GM19043 (cell line): Measurements from ENCODE around the gene TNFRSF6B.
"Not testable (repeated sequence)": the region's sequence is repeated elsewhere in the genome, so short reads cannot be mapped to it uniquely, and the experiment has no call there.

ENCODE experiments used
- ATAC-seq: cut with Tn5 transposase; IDR thresholded peaks from one replicate; pipeline ENCODE4 v1.9.1; 2021; ENCODE audit warnings: low read depth; ENCODE audit not compliant: unreplicated experiment

TNFRSF6B gene

GRCh38 chr20:63696628-63697356 lies at the start of gene TNFRSF6B:
Gene TNFRSF6B, plus strand, starts transcription at chr20:63696652. Its CDS starts 116 bp downstream, at chr20:63696768.
- no peak for ATAC-seq

DNA sequence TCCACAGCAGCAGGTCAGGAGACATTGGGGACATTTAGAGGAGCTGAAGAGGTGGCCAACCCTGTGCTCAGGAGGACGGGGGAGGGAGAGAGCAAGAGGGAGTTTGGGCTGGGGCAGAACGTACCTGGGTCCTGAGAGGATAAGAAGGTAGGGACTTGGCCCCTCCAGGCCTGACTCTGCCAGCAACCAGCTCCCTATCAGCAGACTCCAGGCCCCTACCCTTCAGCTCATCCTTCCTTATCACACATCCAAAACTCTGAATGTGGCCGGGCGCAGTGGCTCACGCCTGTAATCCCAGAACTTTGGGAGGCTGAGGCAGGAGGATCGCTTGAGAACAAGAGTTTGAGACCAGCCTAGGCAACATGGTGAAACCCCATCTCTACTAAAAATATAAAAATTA lies 48.3 kb upstream of the TNFRSF6B start:
- no peak for ATAC-seq

DNA sequence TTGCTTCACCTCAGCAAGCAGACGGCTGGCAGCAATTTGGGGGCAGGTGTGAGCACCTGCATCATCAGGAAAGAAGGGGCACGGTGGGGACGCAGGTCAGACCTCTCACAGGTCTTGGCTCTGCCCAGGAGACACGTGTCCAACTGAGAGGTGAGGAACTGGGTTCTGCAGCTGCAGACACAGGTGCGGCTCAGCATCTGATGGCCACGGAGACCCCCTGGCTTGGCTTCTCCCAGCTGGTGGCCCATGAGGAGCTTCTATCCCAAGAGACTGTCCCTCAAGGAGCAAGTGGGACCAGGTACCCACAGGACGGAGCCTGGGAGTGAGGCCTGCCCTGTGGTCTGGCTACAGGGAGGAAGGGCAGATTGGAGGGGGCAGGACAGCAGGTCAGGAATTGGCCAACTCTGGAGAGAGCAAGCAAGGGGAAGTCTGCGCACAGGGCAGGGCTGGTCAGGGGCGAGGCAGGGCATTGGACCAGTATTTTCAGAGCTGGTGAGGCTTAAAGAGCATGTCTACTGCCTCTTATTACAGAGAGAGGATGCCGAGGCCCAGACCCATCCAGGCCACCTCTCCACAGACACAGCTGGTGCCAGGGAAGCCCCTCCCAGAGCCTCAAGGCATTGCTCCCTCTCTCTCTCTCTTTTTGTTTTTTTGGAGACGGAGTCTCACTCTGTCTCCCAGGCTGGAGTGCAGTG lies 47.4 kb upstream of the TNFRSF6B start:
- no peak for ATAC-seq

GRCh38 chr20:63650486-63650885 lies 46.0 kb upstream of the TNFRSF6B start:
- not testable (repeated sequence) for ATAC-seq

DNA sequence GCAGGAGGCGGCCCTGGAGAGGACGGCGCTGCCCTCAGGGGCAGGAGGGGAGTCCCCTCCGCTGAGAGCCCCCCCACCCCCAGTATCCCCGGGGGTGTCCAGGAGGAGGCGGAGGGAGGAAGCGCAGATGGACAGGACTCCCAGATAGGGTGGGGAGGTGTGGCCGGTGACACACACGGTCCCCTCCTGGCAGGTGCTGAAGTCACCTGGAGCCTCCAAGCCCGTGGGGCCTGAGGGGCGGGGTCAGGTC lies 44.6 kb upstream of the TNFRSF6B start:
- ATAC-seq = no peak

GRCh38 chr20:63652192-63652980 lies 44.1 kb upstream of the TNFRSF6B start:
- ATAC-seq = no peak

DNA sequence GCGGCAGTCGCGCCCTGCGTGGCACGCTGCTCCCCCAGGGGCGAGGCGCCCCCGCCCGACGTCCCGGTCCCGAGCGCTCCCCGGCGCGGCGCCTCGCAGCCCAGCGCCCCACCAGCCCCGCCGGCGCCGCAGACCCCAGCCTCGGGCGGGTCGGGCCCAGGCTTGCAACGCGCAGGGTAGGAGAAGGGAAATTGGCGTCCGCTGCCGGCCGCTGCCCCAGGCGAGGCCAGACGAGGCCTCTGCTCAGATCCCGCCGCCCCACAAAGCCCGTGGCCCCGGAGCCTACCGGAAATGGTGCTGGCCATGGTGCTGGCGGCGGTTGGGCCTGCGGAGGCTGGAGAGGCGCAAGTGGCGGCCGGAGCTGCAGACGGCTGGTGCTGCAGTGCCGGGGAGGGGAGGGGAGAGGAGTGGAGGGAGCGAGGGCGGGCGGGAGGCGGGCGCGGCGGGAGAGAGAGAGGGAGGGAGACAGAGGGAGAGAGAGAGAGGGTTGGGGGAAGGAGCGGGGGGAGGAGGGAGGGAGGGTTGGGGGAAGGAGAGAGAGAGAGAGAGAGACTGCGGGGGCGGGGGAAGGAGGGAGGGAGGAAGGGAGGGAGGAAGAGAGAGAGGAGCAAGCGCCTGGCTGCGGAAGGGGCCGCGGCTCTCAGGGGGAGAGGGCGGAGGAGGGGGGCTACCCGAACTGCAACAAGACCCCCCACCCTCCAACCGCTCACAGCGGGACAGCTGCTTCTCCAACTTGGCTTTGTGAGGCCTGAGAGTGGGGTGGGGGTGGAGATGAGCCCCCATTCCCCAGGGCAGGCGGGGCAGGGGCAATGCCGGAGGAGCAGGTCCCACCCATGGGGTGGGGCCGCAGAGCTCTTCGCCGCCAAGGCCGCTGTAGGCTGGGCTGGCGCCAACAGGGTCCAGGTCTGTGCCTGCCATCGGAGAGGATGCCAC lies 43.1 kb upstream of the TNFRSF6B start, which contains the start of gene STMN3:
Gene STMN3, minus strand, starts transcription at position 384 of the 933 bp plus-strand sequence. Its CDS starts 79 bp downstream, at position 305.
- no peak for ATAC-seq

DNA sequence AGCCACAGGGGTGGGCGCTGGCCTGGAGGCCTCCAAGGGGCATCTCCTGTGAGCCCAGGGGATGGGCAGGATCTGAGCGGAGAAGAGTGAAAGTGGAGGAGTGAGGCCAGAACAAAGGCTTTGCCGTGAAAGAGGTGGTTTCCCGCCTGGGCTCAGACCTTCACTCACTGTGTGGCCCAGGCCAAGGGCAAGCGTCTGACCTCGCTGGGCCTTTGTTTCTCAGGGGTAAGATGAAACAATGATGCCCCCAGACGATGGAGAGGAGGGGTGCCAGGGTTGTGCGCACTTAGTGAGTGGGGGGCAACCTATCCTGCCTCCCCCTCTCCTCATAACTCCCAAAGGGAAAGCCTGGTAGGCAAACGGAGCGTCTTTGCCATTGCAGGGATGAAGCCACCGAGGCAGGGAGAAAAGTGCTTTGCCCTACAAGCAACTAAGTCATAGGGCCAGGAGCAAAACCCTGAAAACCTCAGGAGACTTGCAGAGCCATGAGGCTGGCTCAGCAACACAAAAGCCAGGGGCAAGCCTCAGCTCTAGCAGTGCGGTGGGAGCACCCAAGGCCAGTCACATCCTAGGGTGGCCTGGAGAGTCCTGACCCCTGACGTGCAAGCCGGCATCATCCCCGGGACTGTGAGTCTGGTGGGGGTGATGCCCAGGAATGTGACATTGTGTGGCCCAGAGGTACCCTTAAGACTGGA lies 42.3 kb upstream of the TNFRSF6B start:
- no peak for ATAC-seq

- ATAC-seq = no peak
Observed at GRCh38 chr20:63655249-63655648, 41.2 kb upstream of the TNFRSF6B start.

DNA sequence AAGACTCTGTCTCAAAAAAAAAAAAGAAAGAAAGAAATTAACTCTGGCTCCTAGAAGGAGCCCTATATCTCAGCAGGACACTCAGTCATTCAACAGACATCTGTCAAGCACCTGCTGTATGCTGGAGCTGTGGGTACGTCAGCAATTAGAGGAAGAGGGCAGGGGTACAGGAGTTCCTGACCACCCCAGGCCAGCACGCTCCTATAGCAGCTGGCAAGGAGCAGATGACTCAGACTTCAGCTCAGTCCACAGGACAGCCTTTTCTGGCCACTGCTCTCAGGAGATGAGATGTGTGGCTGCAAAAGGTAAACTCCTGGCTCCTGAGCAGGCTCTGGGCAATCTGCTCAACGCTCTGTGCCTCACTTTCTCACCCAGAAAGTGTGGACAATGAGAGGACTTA lies 40.0 kb upstream of the TNFRSF6B start:
- no peak for ATAC-seq

DNA sequence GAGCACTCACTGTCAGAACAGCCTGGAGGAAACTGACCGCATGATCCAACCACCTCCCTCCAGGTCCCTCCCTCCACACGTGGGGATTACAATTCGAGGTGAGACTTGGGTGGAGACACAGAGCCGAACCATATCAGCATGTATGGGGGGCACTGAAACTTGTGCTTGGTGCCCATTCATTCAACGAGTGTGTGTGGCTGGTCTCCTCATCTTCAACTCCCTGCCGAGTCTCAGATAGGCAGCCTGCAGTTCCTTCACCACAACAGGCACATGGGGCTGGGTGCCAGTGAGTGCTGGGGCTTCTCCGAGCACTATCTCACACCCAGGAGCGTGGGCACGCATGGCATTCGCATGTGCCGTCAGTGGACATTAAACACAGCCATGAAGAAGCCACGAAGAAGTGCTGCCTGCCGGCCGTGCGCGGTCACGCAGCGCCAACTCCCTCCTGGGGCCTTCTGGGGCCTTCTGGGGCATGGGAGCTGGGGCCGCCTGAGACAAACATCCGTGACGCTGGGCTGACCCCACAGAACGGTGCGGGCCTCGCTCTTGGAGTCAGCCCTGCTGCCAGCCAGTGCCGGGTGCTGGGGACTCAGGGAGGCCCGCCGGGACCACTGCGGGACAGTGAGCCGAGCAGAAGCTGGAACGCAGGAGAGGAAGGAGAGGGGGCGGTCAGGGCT lies 39.1 kb upstream of the TNFRSF6B start:
- no peak for ATAC-seq

- ATAC-seq = no peak
Observed at GRCh38 chr20:63657937-63658748, 38.3 kb upstream of the TNFRSF6B start, which contains the start of gene RTEL1. Gene RTEL1, plus strand, starts transcription at chr20:63658312. Its CDS starts 1,091 bp downstream, at chr20:63659403.

DNA sequence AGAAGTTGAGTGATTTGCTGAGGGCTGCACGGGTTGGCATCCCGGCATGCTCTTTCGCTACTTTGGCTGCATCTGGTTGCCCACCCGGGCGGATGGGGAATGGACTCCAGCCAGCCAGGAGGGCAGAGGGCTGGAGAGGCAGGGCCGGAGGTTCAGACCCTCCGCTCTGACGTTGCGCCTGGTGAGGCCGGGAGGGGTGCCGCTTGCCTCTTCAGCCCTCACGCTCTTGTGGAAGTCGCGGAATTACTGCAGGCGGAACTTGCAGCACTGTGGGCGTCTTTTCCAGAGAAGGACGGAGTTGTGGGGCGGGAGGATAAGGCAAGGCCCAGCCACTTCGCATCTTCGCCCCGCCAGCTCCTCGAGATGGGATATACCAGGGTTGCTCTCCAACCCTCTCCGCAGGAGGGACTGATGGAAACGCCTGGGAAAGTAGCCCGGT lies 37.7 kb upstream of the TNFRSF6B start:
- ATAC-seq = no peak

DNA sequence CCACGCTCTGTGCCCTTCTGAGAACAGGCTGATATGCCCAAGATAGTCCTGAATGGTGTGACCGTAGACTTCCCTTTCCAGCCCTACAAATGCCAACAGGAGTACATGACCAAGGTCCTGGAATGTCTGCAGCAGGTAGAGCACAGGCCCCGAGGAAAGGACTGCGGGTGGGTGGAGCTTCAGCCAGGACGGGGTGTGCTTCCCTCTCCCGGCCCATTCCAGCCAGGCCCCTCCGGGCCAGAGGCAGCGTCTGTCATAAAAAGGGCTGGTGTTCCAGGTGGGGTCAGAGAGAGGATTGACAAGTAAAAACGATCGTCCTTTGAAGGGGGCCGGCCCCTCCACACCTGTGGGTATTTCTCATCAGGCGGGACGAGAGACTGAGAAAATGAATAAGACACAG lies 37.1 kb upstream of the TNFRSF6B start:
- ATAC-seq = no peak

DNA sequence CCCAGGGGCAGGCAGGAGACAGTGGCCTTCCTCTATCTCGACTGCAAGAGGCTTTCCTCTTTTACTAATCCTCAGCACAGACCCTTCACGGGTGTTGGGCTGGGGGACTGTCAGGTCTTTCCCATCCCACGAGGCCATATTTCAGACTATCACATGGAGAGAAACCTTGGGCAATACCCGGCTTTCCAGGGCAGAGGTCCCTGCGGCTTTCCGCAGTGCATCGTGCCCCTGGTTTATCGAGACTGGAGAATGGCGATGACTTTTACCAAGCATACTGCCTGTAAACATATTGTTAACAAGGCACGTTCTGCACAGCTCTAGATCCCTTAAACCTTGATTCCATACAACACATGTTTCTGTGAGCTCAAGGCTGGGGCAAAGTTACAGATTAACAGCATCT lies 36.3 kb upstream of the TNFRSF6B start:
- not testable (repeated sequence) for ATAC-seq

DNA sequence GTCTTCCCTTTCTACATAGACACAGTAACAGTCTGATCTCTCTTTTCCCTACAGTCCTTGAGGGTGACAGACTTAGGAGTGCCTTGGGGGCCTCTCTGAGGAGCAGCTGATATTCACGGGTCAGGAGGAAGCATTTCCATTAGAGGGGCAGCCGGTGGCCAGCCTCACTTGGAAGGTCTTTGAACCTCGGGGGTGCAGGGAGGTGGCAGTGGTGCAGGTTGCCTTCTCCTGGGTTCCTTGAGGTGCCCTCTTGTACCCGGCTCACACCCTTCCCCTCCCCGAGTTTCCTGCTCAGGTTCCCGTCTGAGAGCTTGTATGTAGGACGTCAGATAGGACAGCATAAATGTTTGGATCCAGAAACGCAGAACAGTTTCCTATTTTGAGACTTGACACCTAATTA lies 35.8 kb upstream of the TNFRSF6B start:
- ATAC-seq = no peak

DNA sequence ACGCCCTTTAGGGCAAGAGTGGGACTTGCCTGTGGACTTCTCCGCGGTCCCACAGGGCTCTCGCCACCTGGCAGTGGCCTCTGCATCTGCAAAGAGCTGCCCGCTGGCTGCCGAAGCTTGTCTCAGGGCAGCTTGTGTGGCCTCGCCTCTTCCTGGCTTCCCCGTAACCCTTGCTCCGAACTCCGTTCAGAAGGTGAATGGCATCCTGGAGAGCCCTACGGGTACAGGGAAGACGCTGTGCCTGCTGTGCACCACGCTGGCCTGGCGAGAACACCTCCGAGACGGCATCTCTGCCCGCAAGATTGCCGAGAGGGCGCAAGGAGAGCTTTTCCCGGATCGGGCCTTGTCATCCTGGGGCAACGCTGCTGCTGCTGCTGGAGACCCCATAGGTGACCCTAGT lies 35.3 kb upstream of the TNFRSF6B start:
- ATAC-seq = no peak
